ENCODE data around the gene NKAIN2.

DNA sequence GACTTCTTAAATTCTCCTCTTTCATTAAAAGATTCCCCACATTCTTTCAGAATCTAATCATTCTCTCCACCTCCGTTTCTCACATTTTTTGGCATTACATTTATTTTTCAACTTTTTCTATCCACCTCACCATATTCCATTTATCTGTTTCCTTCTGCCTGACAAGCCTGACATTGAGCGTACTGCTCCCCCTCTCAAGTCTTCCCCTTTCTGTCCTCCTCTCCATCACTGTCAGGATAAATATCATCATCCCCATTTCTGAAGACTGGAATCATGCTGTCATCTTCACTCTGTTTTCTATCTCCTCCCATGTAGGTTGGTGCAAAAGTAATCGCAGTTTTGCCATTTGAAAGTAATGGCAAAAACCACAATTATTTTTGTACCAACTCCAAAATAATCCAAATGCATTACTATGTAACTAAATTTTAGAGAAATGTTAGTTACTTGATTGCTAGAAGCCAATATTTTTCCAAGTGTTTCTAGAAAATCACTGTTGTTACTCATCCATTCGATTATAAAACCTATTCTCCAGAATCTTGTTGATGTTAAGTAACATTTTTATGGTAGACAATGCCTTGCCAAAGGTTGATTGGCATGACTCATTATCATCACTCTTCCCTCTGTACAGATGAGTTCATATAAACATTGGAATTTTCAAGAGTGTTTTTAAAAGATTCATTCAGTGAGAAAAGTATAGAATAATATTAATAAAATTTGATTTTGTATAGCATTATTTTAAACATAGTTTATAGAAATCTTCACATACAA, 866.2 kb downstream of the NKAIN2 start:
- TF ChIP-seq CTCF (IDR thresholded peaks at IDR 0.05 in 2 of 3, conservative IDR thresholded peaks at IDR 0.05 in 1 of 3; ENCODE audit: borderline replicate concordance in 1 of 3, insufficient read depth in 1 of 3, low read depth in 2 of 3, low read length in 2 of 3) (no peak), POLR2A (IDR thresholded peaks at IDR 0.05; ENCODE audit: borderline replicate concordance, extremely low read depth, insufficient read depth, insufficient read length) (no peak), MAX (IDR thresholded peaks at IDR 0.05) (no peak), RAD21 (IDR thresholded peaks at IDR 0.05; ENCODE audit: low read depth) (no peak), POLR2AphosphoS5 (IDR thresholded peaks at IDR 0.05; ENCODE audit: low read depth, low read length) (no peak), ZFX (IDR thresholded peaks at IDR 0.05) (no peak), YY1 (IDR thresholded peaks at IDR 0.05; ENCODE audit: extremely low read depth, insufficient replicate concordance, low read depth, low read length) (no peak), EZH2 (IDR thresholded peaks at IDR 0.05) (no peak), CBX3 (IDR thresholded peaks at IDR 0.05; ENCODE audit: low read depth) (no peak), JUND (IDR thresholded peaks at IDR 0.05) (no peak)
- TF ChIP-seq, protein P1, sequence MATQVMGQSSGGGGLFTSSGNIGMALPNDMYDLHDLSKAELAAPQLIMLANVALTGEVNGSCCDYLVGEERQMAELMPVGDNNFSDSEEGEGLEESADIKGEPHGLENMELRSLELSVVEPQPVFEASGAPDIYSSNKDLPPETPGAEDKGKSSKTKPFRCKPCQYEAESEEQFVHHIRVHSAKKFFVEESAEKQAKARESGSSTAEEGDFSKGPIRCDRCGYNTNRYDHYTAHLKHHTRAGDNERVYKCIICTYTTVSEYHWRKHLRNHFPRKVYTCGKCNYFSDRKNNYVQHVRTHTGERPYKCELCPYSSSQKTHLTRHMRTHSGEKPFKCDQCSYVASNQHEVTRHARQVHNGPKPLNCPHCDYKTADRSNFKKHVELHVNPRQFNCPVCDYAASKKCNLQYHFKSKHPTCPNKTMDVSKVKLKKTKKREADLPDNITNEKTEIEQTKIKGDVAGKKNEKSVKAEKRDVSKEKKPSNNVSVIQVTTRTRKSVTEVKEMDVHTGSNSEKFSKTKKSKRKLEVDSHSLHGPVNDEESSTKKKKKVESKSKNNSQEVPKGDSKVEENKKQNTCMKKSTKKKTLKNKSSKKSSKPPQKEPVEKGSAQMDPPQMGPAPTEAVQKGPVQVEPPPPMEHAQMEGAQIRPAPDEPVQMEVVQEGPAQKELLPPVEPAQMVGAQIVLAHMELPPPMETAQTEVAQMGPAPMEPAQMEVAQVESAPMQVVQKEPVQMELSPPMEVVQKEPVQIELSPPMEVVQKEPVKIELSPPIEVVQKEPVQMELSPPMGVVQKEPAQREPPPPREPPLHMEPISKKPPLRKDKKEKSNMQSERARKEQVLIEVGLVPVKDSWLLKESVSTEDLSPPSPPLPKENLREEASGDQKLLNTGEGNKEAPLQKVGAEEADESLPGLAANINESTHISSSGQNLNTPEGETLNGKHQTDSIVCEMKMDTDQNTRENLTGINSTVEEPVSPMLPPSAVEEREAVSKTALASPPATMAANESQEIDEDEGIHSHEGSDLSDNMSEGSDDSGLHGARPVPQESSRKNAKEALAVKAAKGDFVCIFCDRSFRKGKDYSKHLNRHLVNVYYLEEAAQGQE (IDR thresholded peaks at IDR 0.05; ENCODE audit: low read depth): no peak
